GM13977 (cell line): ENCODE results near the gene SH3RF3.
"Not testable (repeated sequence)": the region's sequence is repeated elsewhere in the genome, so short reads cannot be mapped to it uniquely, and the experiment has no call there.

Source experiments
- DNase-seq: peaks from one replicate; pipeline ENCODE4 v3.0.0; 2012; ENCODE audit warnings: low spot score
- CTCF ChIP-seq: IDR thresholded peaks from 2 replicates; pipeline ENCODE4 v1.5.1; 2012; ENCODE audit warnings: mild to moderate bottlenecking, control low read depth; ENCODE audit not compliant: insufficient read depth; ENCODE audit errors: extremely low read depth, missing control alignments
- in situ Hi-C: fragments of 300-500 bp; cut with MboI; formaldehyde crosslinking; loops from one replicate; pipeline ENCODE4 v1.12.0; 2022; ENCODE audit warnings: low sequenced_read_pairs, low pct_unique_long_range_greater_than_20kb, mixed read lengths, inconsistent platforms; ENCODE audit not compliant: unreplicated experiment

Gene SH3RF3

GRCh38 chr2:109222825-109223471 is 93.9 kb downstream of the SH3RF3 start:
- no peak for TF ChIP-seq CTCF
- in situ Hi-C loops: no loop called here
- DNase-seq: no peak

- no peak for TF ChIP-seq CTCF
- no peak for DNase-seq
- in situ Hi-C loops: no loop called here
These were observed 94.5 kb downstream of the SH3RF3 start for GRCh38 chr2:109223490-109223889.

GRCh38 chr2:109224341-109224740 is 95.3 kb downstream of the SH3RF3 start:
- DNase-seq: not testable (repeated sequence)

GRCh38 chr2:109225170-109225782 is 96.3 kb downstream of the SH3RF3 start:
- in situ Hi-C loops: no loop called here
- TF ChIP-seq CTCF: no peak
- DNase-seq: no peak

More at GRCh38 chr2:109224341-109224740, 95.3 kb downstream of the SH3RF3 start:
- in situ Hi-C loops: not testable (repeated sequence)

- no peak for TF ChIP-seq CTCF
- in situ Hi-C loops: no loop called here
- no peak for DNase-seq
These were observed 97.1 kb downstream of the SH3RF3 start for GRCh38 chr2:109226128-109226527.

- in situ Hi-C loops: no loop called here
- no peak for DNase-seq
These were observed 97.6 kb downstream of the SH3RF3 start for GRCh38 chr2:109226622-109227021.

More at GRCh38 chr2:109226622-109227021, 97.6 kb downstream of the SH3RF3 start:
- no peak for TF ChIP-seq CTCF
